ENCODE data around the gene LYSMD2. TPM values are rescaled to one million over a fixed set of nuclear protein-coding genes. Genes with fewer than 3 reads are reported as not detected.

LYSMD2 gene
- total and polyA plus RNA-seq, 9 of the 15 experiments (the other 6 are each of a cell fraction or from before 2014, with no cell fraction given), result 4.3 to 30.3 (median 9.8) TPM

- TF ChIP-seq PATZ1 (CRISPR knock-in tag; IDR thresholded peaks at IDR 0.05; ENCODE audit: borderline replicate concordance) (no peak), NRF1 (conservative IDR thresholded peaks at IDR 0.05 in 1 of 2, IDR thresholded peaks at IDR 0.05 in 1 of 2) (no peak; a peak in 1 of 4 replicates), MNT (conservative IDR thresholded peaks at IDR 0.05) (peak in 1 of 2 experiments; percentile 47; a peak in 2 of 4 replicates), ZFX (CRISPR knock-in tag; IDR thresholded peaks at IDR 0.05) (peak; percentile 17; the same call in 1 of the 2 replicates), ZNF197 (CRISPR knock-in tag; IDR thresholded peaks at IDR 0.05; ENCODE audit: low read depth) (0 out of 2 replicates have a peak, but pooled peaks have one; percentile 39), RBBP5 (IDR thresholded peaks at IDR 0.05; ENCODE audit: borderline replicate concordance, insufficient read depth, low read length, poor library complexity, severe bottlenecking) (peak; percentile 50), BCOR (IDR thresholded peaks at IDR 0.05) (no peak), SRSF1 (IDR thresholded peaks at IDR 0.05; ENCODE audit: low read depth, low read length) (no peak), ATF3 (IDR thresholded peaks at IDR 0.05) (no peak), ATF3 (CRISPR knock-in tag; conservative IDR thresholded peaks at IDR 0.05) (no peak), HOMEZ (CRISPR knock-in tag; IDR thresholded peaks at IDR 0.05) (no peak), SAFB (IDR thresholded peaks at IDR 0.05; ENCODE audit: borderline replicate concordance, low read depth, low read length) (no peak), ZNF41 (CRISPR knock-in tag; conservative IDR thresholded peaks at IDR 0.05) (no peak), HIVEP1 (CRISPR knock-in tag; IDR thresholded peaks at IDR 0.05) (no peak), KDM5B (IDR thresholded peaks at IDR 0.05; ENCODE audit: insufficient replicate concordance, low read depth, low read length) (peak; percentile 42)
Observed at GRCh38 chr15:51751697-51752683, 14.5 kb upstream of the LYSMD2 start (continued).

Measured in K562 (cell line).